ENCODE measurements around the gene TBC1D22A.

TBC1D22A gene

DNA sequence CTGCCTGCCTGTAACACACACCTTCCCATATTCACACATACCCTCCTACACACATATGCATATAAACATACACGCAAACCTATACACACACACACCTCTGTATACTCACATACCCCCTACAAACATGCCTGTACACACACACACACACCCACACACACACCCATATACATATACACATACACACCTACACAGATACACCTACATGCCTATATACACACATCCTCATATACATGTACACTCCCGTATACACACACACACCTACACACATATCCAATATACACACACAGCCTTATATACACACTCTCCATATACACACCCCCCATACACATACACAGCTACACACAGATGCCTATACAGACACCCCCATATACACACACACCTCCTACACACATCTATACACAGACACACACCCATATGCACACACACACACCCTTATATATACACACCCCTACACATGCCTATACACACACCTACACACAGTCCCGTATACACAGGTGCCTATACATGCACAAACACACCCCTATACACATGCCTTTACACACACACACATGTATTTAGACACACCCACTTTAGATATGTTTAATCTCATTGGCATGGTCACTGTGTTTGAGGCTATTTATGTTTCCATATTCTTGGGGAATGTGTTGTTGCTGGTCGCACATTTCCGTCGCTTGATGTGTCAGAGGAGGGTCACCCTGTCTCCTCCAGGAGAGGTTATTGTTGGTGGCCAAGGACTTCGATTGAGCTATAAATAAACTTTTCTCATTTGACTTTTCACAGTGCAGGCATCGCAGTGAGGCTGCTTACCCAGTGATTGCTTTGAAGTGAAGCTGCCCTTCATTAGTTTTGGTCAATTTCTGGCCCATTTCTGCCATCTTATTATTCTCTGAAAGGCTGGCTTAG is 243.3 kb downstream of the TBC1D22A start:
- no peak for DNase-seq

DNA sequence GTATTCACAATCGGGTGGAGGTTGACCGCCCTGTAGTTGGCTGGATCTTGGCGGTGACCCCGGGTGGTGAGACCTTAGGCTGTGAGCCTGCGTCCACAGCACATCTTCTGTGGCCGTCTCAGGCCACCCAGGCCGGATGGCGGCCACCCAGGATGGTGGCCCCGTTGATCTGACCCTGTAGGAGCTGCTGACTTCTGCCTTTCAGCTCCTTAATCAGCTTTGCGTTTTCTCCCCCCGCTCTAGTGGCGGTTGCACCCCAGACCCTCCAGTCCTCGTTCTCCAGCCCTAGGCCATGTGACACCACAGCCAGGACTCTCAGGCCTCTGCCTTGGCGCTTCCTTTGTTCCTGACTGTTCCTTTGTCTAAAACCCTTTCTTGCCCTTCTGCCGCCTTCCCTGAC is 244.0 kb downstream of the TBC1D22A start:
- no peak for DNase-seq

DNA sequence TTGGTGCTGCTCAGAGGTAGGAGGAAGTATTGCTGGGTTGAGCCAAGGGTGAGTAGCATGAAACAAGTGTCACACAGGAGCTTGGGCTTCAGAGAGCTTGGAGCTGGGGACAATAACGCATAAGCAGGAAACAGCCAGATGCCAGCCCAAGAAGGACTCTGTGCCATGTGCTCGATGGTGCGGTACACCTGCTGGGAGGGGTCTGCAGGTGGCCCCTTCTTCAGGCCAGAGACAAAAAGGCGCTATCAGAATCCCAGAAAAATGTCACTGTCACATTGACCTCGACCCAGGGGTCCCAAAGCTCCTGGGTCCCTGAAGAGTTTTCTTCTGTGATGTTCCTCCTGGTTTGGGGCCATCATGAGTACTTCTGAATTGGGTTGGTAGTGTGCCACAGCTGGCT is 244.4 kb downstream of the TBC1D22A start:
- no peak for DNase-seq

DNA sequence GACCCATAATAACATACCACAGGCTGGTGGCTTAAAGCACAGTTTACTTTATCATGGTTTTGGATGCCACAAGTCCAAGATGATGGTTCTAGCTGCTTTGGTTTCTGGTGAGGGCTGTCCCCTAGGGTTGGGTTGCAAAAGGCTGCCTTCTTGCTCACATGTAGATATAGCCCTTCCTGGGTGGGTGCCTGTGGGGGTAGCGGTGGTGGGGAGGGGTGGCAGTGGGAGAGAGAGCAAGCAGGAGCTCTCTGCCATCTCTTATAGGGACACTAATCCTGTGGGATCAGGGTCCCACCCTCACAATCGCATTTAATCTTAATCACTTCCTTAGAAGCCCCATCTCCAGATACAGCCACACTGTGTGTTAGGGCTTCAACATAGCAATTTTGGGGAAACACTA is 245.0 kb downstream of the TBC1D22A start:
- DNase-seq = no peak

DNA sequence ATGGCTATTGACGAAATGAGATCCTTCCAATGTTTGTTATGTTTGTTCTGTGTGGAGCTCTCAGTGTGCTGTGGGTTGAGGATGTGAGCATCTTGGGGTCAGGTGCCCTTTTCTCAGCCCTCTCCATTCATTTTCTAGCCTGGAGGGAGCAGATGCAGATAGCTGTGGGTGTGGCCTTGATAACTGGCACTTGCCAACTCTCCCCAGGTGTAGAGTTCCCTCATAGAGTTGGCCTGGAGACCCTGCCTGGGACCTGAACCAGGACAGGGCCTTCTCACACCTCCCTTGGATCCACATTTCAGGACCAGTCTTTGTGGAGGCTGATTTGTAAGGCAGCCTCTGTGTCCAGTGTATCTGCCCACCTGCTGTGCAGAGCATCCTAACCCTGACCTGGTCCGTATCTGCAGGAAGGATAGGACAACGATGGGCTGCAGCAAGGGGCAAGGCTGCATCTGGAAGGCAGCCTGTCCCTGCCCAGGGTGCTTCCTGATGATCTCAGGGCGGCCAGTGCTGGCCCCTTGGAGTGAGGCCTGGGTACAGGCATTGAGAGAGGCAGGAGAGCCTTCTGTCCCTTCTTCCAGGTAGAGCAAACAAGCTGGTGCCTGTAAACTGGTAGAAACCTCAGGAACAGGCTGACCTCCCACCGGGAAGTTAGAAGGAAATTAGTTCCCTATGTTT is 245.9 kb downstream of the TBC1D22A start:
- no peak for DNase-seq

DNA sequence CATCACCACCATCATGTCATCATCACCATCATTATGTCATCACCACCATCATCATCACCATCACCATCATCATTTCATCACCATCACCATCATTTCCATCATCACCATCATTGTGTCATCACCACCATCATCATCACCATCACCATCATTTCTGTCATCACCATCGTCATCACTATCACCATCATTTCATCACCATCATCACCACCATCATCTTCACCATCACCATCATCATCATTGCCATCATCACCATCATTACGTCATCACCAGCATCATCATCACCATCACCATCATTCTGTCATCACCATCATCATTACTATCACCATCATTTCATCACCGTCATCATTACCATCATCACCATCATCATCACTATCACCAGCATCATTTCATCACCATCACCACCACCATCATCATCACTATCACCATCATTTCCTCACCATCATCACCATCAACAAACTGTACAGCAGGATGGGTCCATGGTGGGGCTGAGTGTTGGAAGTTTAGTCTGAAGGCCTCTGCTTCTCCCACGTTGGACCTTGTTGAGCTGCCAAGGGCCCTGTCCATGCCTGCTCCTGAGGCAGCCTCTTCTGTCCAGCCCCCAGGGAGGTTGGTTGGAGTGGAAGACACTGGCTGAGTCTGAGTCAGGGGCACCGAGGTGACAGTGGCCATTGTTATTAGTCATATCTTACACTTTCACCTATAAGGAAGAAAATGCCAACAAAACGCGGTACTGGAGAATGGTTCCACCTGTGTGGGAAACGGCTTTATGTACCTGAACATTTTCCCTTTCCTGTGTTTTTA is 247.1 kb downstream of the TBC1D22A start:
- DNase-seq = no peak

DNA sequence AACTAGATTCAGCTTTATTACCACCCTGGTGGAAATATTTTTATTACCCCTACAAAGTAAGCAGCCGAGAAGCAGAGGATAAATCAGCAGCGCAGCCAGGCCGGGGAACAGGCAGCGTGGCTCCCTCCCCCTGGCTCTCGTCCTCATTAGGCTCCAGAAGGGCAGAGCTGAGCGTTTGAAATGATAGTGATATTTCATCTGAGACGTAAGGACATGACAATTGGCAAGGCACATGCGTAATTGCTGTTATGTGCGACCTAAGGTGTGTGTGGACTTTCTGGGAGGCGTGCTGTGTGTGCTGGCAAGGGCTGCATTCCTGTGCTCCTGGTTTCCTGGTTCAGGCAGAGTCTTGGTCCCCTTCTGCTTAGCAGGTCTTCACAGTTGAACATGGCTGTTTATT is 247.8 kb downstream of the TBC1D22A start:
- no peak for DNase-seq

DNA sequence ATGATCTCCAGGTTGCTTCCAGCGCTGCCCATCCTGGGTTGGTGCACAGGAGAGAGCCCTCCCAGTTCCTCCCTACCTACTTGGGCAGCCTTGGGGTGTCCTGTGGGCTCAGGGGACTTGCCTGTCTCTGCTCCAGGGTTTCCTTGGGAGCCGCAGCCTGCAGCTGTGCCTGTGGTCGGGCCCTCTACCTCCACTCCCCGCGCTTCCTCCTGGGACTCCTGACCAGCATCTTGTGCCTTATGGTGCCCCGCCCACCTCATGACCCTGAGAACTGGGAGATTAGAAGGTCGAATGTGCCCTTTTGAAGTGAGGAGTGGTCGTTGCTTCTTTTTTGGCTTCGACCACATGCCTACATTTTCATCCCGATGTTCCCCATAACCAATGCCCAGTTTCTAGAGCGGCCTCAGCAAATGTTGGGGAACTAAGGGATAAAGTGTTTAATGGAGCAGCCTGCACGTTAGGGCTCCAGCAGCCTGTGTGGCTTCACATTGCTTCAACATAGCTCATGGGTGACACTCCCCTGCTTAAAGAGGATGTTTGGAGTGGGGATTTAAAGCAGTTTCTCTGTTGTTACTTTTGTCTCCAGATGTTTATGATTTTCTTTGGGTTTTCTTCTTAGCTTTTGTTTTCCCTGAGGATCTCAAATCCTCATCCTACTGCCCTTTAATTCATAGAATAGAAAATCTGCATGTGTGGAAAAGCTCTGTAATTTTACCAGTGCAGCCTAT is 248.8 kb downstream of the TBC1D22A start:
- no peak for DNase-seq

DNA sequence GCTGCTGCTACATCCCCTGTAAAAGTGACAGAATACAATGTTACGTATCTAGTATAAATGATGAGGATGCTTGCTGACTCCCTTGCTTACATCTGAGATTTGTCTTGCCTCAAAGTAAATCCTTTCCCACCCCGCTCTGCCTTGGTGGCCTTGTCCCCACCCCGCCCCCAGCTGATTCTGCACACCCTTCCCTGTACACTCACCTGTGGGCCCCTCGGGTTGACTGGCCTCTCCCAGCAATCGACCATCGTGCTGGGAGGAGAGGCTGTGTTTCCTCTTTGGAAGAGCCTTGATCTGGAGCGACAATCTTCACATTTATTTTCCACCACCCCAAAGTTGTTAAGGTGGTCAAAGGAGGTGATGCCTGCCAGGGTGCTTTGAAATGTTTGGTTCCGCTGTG is 249.4 kb downstream of the TBC1D22A start:
- DNase-seq = no peak

DNA sequence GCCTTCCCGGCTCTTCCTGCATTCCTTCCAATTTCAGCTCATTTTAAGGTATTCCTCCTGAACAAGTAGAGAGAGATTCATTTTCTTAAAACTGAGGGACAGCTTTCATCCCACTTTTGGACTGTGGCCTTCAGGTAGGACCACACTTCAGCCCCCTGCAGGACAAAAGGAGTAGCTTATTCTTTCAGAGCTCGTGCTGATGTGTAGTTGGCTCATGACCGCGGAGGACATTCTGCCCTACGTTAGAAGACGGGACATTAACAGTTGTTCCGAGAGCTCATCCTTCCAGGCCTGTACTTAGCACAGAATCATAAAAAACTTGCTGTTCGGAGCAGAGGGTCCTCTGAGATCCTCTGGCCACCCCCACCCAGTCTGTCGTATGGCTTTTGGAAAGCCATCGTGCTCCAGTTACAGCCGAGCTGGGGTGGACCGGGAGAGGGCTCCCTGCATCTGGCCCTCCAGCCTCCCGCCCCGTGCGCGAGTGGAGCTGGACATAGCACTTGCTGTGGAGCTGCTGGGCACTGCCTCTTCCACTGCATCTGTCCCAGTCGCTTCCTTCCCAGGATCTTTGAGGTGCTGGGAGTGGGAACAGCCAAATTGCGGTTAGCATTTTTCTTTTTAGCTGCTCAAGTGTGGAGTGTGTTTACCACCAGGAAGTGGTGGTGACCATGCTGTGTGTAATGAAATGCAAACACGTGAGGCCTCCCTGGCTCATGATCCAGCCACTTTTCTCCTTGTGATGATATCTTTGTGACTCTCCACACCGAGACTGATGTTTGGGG is 250.3 kb downstream of the TBC1D22A start:
- no peak for DNase-seq

DNA sequence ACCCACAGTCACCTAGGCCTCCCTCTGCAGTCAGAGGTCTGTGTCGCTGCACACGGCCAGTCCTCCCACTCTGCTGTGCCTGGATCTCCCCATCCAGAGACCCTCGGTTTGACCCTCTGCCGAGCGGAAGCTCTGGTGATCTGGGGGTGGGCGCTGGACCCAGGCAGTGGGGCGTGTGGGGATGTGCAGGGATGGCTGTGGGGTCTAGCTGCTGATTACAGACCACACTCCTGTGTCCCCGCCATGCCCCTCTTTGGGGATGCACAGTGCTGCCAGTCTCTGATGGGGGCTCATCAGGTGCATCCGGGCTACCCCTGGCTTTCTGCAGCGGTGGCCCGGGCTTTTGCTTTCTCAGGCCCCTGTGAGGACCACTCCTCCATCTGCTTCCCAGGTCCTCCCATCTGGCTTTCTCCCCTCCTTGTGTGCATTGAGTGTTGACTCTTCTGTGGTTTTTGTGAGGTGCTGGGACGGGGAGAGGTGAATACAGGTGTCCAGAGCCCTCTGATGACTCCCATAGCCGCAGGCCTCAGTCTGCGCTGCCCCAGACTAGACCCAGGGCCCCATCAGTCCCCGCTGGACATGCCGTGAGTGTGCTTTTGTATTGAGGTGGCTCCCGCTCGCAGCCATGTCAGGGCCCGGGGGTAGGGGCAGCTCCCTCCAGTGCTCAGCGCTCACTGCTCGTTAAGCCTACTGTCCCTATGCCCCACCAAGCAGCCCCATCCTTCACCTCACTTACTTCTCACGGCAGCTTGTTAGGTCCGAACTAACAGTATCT is 251.6 kb downstream of the TBC1D22A start:
- no peak for DNase-seq

DNA sequence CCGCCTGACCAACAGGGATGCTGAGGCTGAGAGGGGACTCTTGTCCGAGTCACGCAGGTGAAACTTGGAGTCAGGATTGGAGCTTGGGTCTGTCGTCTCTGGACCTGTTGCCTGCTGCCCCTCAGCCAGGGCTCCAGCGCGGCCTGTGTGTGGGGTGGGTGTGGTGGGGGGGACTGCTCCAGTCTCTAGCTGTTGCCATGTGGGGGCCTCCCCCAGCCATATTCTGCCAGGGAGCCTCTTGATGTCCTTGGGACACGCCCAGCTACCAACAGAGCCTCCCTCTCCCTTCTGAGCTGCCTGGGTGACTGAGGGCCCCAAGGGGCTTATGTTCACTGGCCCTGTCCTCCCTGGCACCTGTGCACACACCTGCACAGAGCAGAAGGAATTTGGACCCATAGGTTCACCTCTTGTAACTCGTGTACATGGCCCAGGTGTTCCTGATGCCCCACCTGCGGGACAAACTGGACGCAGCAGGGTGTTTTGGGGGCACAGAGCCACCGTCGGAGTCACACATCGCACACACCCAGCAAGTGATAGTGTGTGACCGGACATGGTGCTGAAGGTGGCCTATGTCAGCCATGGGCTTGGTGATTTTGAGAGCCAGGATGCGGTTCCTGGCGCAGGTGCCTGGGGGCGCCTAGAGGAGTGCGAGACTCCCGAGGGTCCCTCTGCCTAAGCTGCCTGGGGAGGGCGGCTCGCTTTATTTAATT is 252.3 kb downstream of the TBC1D22A start:
- no peak for DNase-seq

DNA sequence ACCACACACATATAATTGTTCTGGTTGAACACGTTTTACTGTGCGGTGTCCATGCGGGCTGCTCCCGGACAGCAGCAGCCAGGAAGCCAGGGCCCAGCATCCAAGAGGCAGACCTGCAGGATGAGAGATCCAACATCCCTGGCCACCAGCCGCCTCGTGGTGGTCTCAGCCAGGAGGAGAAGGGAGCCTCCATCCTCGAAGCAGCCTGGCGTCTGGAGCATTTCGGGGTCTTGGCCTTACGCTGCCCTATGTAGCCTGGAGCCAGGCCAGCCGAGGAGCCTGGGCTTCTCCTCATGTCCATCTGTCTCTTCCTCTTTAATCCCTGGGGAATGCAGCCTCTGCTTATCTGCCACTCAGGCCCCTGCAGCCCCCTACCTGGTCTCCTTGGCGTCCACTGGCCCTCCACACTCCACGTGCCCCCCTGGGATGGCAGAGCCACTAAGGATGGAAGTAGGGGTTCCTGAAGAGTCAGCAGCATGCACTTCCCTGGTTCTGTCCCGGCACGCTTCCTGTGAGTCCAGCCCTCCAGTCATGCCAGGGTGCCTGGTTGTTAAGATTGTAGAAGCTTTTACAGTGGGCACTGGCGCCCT is 253.2 kb downstream of the TBC1D22A start:
- DNase-seq = no peak

DNA sequence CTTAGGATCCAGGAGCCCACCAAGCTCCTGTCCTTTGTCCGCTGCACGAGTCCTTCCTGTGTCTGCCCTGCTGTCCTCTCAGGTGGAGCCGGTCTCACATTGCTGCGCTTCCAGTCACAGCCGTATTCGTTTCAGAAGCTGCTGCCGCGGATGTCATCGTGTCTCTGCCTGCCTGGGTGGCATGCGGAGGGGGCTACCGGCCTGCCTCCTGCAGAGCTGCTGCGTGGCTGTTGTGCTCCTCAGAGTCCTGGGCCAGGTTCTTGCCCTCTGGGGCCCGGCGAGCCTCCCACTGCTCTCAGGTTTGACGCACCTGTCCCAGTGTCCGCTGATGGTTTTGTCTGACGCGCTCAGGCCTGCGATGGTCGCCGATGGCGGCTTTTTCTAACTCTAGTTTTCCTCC is 254.2 kb downstream of the TBC1D22A start:
- DNase-seq = no peak

DNA sequence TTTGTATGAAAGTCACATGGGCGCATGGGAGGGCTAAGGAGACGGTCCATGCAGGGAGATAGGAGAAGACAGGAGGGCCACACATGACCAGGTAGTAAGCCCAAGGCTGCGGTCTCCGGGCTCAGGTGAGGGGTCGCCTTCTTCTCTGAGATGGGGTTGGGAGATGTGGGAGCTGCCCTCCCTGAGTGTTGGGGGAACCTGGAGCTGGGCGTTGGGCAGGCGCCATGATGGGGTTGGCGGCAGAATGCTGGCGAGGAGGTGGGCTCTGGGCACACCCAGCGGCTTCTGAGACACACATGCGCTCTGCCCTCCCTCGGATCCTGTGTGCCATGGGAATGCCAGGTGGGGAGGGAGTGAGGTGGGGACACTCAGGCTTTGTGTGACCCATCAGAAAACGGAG is 254.8 kb downstream of the TBC1D22A start:
- DNase-seq = no peak

DNA sequence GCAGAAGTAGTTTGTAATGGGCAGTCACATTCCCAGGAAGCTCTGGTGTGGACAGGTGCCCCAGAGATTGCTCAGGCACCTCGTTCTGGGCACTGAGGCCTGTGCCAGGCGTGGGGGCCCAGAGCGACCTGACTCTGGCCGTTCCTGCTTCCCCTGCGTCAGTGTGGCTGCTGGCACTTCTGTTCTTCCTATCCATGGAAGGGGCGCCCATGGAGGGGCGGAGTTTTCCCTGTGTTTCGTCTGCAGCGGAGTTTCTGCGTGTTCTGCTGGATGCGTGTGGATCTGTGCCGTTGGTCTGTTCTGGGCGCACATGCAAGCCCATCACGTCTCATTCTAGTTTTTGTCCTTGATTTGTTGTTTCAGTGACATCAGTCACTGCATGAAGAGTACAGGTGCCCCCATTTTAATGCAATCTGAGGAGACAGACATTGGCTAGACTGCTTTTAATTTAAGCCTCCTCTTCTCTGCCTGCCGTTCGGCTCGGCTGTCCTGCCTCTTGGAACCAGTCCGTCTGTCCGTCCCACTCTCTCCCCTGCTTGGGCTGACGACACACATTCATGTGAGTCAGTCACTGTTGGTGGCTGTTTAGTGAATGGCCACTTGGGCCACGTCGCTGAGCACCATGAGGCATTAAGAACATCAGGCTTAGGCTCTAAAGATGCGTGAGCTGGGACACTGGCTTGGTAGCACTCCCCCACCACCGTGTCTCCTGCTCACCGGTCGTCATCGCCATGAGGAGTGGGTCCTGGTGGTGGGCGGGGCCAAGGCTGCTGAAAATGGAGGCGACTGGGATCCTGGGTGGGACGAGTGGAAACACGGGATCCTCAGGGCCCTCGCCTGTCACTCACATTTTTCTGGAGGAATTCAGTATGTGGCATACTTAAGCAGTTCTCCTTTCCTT is 255.8 kb downstream of the TBC1D22A start:
- no peak for DNase-seq

DNA sequence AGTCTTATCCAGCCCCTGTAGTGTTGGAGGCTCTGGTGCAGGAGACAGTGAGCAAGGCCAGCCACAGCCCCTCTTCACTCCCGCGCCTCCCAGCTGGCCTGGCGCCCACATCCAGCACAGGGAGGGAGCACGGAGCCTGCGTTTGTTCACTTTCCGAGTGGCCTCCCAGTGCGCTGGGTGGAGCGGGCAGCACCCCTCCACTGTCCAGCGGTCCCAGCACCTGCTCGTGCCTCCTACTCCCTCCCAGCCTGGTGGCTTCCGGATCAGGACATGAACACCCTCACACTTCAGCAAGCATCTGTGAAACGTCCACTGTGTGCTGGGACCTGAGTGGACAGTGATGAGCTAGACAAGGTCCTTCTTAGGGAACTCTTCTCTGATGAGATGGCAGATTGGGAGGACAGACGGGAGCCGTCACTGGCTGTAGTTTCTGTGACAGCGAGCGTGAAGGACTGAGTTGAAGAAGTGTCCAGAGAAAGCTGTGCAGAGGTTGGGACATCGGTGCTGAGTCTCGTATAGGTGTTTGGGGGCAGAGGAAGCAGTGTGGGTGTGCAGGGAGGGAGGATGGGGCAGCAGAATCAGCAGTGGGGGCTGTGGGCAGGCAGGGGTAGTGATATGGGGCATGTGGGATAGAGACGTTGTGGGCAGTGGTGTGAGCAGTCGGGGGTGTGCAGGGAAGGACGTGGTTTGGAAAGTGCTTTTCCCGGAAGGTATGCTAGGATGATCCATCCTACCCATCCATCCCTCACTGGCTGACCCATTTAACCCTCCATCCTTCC is 256.8 kb downstream of the TBC1D22A start:
- DNase-seq = no peak

DNA sequence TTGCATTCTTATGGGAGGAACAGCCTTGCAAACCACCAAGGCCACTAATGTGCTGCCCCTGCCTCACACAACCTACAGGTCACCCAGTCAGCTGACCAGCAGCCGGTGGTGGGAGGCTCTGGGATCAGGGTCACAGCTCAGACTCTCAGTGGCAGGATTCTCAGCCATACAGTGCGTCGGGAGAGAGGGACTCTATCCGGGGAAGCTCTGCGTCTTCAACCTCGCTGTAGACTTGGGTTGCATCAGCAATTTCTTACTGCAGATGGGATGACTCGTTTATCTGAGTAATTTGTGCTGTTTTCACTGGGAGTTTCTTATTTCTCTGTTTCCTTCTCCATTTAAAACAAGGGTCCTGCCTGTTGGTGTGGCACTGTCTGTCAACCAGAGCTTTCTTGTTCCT is 257.7 kb downstream of the TBC1D22A start:
- DNase-seq = no peak

Data from CD4-positive, alpha-beta T cell treated with Interleukin-4 for 1 hour (primary cell).